Activated CD8-positive, alpha-beta memory T cell treated with anti-CD3 and anti-CD28 coated beads, Interleukin-2, amount 50 U/mL, for 4 hours (primary cell): ENCODE results near the gene IPO4.
A peak's percentile ranks its signal among the peaks of the same experiment; 100 is the strongest.
"Not testable (repeated sequence)": the region's sequence is repeated elsewhere in the genome, so short reads cannot be mapped to it uniquely, and the experiment has no call there.

ENCODE experiments used
- DNase-seq: peaks from one replicate; pipeline ENCODE4 v3.0.0-alpha.2; 2020

The IPO4 gene, protein sequence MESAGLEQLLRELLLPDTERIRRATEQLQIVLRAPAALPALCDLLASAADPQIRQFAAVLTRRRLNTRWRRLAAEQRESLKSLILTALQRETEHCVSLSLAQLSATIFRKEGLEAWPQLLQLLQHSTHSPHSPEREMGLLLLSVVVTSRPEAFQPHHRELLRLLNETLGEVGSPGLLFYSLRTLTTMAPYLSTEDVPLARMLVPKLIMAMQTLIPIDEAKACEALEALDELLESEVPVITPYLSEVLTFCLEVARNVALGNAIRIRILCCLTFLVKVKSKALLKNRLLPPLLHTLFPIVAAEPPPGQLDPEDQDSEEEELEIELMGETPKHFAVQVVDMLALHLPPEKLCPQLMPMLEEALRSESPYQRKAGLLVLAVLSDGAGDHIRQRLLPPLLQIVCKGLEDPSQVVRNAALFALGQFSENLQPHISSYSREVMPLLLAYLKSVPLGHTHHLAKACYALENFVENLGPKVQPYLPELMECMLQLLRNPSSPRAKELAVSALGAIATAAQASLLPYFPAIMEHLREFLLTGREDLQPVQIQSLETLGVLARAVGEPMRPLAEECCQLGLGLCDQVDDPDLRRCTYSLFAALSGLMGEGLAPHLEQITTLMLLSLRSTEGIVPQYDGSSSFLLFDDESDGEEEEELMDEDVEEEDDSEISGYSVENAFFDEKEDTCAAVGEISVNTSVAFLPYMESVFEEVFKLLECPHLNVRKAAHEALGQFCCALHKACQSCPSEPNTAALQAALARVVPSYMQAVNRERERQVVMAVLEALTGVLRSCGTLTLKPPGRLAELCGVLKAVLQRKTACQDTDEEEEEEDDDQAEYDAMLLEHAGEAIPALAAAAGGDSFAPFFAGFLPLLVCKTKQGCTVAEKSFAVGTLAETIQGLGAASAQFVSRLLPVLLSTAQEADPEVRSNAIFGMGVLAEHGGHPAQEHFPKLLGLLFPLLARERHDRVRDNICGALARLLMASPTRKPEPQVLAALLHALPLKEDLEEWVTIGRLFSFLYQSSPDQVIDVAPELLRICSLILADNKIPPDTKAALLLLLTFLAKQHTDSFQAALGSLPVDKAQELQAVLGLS

DNA sequence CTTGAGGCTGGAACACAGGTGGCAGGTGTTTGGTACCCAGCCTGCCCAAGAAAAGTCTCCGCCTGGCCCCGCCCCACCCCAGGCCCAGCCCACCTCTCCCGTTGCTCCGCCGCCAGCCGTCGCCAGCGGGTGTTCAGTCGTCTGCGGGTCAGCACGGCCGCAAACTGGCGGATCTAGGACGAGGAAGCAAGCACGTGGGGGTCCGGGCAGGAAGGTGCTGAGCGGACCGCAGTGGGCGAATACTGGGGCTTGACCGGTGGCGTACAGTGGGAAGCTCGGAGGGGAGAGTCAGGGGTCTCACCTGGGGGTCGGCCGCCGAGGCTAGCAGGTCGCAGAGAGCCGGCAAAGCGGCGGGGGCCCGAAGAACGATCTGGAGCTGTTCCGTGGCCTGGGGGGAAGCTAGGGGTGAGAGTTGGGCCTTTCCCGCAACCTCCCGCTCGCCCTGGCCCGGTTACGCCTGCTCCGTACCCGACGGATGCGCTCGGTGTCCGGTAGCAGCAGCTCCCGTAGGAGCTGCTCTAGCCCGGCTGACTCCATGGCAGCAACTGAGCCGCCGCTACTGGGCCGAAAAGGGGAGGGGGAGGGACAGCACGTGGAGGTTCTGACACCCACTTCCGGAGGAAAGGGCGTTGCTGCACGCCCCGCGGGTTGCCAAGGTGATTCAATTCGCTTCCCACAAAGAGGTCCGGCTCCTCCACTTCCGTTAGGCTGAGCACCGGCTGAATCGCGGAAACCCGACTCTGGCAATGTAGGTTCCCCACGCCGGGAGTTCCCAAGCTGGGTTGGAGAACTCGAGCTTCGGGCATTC, at the start of gene IPO4:
Gene IPO4 (minus strand): TSS at position 566 of the 808 bp plus-strand sequence. CDS start 29 bp downstream, at position 537.
- DNase-seq = peak; percentile 94

DNA sequence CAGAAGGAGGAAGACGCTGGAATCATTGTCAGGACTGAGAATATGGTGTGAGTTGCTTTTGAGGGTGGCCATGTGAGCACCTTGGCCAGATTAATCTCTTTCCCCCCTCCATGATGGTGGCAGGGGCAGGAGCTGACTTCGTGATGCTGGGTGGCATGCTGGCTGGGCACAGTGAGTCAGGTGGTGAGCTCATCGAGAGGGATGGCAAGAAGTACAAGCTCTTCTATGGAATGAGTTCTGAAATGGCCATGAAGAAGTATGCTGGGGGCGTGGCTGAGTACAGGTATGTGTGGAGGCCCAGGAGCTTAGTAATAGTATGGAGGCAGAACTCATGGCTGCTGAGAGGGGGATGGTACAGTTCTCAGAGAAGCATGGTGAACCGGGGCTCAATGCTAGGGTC, 49.5 kb upstream of the IPO4 start:
- DNase-seq = peak; percentile 40

DNA sequence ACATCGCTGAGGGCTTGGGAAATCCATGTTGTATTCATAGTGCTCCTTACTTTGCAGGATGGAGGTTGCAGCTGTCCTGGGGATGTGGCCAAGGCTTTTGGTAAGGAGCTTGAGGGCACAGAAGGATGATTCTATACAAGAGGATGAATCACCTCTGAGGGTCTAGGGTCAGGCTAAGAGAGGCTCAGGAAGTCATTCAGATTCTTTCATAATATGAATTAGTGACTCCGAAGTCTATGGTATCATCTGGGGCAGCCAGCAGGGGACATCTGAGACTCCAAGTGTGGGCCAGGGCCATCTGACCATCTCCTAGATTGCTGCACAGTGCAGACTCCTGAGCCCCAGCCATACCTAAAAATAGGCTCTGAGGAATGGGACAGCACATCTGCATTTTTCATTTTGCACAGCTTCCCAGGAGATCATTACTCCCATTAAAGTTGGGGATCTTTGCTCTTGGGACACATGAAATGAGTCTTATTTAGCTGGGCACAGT, 48.9 kb upstream of the IPO4 start:
- no peak for DNase-seq

DNA sequence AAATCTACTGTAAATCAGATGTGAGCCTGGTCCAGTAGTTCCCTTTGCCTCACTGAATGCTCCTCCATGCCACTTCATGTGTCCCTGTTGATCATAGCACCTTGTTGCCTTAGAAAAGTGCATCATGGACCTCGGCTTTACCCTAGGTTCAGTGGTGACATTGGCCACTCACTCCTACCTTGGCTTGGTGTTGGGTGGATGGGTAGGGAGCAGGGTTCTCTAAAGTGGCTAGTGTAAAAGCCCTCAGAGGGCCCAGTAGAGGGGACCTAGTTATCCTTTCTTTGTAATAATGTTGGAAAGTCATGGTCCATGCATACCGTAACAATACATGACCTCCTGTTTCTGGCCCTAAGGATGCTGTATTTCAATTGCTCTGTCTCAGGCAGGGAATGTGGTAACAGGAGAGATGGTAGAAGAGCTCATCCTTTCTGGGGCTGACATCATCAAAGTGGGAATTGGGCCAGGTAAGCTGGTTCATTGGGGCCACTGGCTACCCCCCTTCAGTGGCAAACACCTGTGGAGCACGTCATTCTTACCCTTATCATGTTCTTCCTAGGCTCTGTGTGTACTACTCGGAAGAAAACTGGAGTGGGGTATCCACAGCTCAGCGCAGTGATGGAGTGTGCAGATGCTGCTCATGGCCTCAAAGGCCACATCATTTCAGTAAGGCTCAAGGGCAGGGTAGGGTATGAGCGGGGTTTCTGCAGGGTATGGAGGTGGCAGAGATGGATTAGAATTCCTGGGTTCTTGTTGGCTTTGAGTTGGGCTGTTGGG, 48.3 kb upstream of the IPO4 start:
- DNase-seq = no peak

DNA sequence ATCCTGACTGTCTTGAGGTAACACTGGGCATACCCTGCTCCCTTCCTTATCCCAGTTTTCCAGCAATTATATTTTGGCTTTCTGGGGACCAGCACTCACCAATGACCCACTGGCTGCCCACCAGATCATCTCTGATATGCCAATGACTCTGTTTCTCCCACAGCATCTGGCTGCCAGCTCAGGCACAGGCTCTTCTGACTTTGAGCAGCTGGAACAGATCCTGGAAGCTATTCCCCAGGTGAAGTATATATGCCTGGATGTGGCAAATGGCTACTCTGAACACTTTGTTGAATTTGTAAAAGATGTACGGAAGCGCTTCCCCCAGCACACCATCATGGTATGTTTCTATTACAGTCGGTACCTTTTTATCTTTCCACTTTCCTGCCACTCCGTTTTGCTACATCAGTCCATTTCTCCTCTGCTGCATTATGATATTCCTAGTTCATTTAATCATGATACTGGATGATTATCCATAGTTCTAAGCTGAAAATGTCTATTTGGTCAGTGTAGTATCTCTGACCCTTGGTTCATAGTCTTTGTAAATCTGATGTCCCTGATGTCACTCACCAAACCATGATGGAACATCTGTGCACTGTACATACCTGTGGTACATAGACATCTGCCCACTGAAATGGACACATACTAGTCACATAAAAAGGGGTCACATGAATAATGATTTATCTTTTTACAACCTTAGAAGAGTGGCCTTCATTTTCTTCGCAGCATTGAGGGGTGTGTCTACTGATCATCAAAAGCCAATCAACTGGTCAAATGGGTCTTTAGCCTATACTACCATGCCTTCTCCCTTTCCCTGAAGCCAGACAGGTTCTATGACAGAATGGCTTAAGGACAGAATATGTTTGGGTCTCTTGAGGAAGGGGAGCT, 47.4 kb upstream of the IPO4 start:
- DNase-seq = no peak

DNA sequence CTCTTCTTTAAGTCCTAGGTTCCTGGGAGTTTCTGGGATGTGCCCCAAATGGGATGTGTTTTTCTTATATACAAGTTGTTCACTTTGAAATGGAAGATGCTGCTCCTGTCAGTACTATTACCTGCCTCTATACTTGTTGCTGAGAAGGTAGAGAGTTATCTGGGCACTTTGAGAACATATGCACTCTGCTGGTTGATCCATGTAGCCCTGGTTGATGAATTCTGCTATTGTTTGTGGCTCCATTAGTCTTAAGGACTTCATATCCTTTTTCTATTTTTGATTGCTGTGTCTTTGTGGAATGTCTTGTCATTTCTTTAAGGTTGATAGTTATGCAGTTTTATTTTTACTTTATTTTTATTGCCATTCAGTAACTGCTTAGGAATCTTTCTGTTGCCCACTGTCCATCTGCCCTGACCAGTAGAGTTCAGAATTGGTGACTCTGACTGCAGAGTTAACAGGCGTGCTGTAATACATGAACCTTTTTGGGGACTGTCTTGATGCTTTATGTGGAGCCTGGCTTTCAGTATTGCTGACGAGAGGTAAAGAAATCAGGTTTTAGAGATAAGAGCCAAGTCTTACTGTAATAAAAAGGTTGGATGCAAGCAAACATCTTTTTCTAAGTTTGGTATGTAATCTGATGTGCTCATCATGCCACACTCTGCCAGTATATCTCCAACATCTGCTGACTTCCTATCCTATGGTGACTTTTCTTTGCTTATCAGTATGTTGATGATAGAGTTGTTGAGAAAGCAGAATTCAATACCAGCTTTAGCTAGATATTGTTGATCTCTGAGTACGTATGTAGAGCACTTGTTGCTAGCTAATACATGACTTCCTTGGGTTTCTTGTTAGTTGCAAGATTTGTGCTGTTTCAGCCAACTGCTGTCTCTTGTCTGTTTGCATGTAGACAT, 45.7 kb upstream of the IPO4 start:
- no peak for DNase-seq

DNA sequence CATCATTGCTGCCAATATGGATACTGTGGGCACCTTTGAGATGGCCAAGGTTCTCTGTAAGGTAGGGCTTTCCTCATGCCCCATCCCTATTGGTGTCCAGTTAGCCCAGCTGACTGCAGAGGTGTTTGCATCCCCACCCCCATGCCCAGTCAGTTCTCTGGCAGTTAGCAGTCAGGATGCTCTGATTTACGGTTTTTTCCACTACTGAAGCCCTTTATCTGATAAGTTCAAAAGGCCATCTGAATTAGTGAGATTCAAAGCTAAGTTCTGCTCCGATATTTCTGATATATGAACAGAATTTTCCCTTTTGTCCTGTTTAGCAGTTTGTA, 44.9 kb upstream of the IPO4 start:
- DNase-seq = no peak

DNA sequence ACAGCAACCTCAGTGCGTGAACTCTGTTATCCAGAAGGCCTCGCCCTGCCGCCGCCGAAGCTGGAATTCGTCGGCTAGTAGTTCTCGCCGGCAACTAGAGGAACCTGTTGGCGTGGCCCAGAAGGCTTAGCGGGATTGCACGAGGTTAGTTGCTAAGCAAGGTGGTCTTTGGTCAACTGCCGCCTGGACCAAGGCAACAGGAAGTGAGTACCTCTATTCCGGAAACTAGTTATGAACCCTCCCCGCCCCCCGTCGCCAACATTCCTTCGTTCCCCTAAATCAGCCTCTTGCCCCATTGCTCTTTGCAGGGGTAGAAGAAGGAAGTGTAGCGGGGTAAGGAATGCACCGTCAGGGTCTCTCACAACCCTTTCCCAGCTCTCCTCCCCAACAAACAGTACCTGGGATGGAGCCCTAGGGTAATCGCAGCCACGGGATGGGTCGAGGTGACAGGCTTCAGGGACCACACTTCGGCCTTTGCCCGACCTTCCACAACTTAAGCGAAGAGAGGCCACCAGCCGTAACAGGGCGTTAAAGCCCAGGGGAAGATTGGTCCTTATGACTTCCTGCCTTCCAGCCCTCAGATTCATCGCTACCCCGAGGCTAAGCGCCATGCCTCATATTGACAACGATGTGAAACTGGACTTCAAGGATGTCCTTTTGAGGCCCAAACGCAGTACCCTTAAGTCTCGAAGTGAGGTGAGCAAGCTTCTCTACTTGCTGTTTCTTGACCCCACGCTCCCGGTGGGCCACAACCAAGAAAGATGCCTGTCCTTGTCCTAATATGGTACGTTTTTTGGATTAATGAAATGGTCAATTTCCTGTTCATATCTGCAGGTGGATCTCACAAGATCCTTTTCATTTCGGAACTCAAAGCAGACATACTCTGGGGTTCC, 44.3 kb upstream of the IPO4 start, which contains the start of gene GMPR2:
Gene GMPR2 (plus strand): TSS at position 285 of the 893 bp plus-strand sequence. CDS start 325 bp downstream, at position 610.
- DNase-seq = no peak

DNA sequence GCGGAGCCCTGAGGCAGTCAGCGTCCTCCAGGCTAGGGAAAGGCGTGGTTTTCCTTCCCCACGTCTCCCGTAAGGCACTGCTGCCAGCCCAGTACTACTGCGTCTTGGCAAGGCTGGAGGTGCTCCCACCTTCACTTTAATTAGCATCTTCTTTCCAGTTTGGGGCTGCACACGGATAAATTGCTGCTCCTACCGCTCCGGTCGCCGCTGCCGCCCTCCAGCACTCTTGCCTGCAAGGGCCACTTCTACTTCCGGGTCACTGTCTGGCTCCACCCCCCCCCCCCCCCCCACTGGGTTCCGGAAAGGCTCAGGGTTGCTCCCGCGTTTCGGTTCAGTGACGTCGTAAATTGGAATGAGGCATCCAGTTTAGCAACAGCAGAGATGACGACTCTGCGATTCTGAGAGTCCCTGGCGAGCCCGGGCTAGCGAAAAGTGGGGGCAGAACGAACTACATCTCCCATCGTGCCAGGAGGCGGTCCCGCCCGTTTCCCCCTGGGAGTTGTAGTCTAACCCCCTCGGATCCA, 43.6 kb upstream of the IPO4 start, which contains the start of gene NEDD8:
Gene NEDD8 (minus strand): TSS at position 247 of the 524 bp plus-strand sequence. CDS start 100 bp downstream, at position 147.
- DNase-seq = peak; percentile 84

DNA sequence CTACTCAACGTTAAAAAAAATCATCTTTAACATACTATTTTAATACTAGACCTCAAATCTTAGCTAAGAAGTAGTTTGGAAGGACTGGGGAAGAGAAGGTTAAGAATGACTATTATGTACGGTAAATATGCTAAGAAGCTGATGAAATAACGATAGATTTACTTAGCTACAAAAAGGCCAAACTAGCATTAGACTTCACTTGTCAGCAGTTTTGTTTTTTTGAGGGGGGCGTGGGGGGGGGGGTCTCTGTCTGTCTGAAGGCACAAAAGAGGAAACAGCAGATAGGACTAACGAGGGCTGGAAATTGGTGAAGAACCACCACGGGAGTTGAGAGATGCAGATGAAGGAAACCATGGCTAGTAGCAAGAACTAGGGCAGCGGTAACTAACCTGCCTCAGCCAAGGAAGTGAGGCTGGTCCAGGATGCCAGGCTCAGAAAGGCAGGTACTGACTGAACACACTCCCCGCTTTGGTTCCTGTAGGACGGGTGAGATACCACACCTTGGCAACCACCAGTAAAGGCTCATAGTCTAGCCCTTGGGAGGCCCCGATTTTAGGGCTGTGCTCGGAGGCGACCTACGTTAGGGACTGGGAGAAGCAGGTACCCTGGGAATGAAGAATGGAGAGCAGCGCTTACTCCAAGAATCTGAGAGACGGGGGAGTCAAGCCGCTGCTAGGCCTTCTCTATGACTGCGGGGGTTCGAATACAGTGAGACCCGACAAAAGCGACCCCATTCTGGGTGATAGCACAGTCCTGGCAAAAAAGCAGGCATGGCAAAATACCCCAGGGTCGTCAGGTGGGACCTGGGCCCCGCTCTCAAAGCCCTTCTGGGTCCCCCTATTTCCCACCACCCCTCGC, 42.9 kb upstream of the IPO4 start:
- DNase-seq = no peak

DNA sequence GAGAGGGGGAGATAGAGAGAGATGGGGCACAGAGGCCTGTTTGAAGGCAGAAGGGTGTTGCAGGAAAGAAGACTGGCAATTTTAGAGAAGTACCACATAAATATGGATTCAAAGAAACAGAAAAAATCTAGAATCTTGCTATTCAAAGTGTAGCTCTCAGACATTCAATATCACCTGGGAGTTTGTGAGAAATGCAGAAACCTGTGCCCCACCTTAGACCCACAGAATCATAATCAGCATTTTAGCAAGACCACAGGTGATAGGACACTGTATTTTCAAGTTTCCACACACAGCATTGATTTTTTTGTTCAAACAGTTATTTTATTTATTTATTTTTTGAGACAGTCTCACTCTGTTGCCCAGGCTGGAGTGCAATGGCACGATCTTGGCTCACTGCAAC, 40.3 kb upstream of the IPO4 start:
- no peak for DNase-seq

DNA sequence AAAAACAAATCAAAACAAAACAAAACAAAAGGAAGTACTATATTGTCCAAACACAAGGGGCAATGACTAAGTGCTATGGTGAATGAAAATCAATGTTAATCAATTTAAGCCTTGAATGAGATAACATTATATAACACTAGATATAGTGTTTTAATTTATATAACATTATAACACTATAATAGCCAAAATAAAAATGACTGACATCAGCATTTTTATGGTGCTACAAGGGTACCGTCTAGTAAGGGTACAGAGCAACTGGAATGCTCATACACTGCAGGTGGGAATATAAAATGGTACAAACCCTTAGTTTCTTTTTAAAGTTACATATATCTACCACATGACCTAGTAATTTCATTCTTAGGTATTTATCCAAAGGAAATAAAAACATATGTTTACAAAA, 37.9 kb upstream of the IPO4 start:
- DNase-seq = no peak

DNA sequence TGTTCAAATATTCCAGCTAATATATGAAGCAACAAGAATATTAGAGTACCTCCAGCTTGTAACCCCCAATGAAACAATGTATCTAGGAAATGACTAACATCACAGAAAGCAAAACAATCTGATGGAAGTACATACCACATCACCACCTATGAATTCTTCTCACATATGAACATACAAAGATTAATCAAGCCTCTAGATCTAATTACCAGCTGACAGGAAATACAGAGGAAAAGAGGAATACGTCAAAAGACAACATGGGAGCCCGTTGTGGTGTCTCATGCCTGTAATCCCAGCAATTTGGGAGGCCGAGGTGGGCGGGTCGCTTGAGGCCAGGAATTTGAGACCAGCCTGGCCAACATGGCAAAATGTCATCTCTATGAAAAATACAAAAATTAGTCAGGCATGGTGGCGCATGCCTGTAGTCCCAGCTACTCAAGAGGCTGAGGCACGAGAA, 36.0 kb upstream of the IPO4 start:
- DNase-seq = no peak

DNA sequence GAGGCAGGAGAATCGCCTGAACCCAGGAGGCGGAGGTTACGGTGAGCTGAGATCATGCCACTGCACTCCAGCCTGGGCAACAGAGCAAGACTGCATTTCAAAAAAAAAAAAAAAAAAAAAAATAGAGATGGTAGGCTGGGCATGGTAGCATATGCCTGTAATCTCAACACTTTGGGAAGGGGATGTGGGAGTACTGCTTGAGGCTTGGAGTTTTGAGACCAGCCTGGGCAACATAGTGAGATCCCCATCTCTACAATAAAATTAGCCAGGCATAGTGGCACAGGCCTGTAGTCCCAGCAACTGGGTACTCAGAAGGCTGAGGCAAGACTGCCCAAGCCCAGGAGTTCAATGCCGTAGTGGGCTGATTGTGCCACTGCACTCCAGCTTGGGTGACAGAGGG, 34.4 kb upstream of the IPO4 start:
- not testable (repeated sequence) for DNase-seq

DNA sequence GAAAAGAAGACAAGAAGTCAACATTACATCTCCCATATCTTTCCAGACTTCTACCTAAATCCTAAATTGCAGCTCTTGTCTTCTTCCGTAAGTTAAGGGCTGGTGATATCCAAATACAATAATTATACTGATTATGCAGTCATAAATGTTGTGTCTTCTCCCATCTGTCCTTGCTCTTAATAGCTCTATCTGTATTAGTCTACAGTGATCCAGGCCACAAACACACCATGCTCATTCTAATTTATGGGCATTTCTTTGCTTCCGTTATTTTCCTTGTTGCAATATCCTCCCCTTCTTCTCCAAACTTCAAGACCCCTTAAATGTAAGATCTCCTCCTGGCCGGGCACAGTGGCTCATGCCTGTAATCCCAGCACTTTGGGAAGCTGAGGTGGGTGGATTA, 30.9 kb upstream of the IPO4 start:
- DNase-seq = no peak

DNA sequence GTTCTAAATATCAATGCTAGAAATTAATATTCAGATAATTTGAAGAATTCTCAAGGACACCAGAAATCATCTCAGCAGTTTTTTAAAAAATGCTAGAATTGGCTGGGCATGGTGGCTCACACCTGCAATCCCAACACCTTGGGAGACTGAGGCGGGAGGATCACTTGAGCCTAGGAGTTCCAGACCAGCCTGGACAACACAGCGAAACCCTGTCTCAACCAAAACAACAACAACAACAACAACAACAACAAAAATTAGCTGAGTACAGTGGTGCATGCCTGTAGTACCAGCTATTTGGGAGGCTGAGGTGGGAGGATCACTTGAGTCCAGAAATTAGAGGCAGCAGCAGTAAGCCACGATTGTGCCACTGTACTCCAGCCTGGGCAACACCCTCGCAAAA, 30.5 kb upstream of the IPO4 start:
- no peak for DNase-seq

DNA sequence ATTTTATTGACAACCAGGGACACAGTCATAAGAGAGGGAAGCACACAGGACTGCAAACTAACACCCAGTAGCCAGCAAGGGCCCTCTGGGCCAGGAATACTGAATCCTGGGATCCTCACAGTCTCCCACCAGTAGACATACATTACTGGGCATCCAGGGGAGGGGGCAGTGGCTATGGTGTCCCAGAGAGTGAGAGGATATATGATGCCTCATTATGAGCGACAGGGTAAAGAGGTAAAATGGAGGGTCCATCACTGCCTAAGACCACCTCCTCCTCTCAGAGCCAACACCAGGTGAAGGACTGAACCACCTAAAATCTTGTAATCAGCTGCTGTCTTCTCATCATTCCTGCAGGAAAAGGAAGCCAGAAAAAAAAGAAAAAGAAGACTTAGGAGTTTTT, 28.3 kb upstream of the IPO4 start:
- not testable (repeated sequence) for DNase-seq
